GM21528 (cell line): Measurements from ENCODE around the gene EMX1.

Source experiments
- ATAC-seq: cut with Tn5 transposase; IDR thresholded peaks from one replicate; pipeline ENCODE4 v1.9.1; 2021; ENCODE audit warnings: mild to moderate bottlenecking, moderate library complexity; ENCODE audit not compliant: unreplicated experiment, low FRiP score

Gene EMX1

DNA sequence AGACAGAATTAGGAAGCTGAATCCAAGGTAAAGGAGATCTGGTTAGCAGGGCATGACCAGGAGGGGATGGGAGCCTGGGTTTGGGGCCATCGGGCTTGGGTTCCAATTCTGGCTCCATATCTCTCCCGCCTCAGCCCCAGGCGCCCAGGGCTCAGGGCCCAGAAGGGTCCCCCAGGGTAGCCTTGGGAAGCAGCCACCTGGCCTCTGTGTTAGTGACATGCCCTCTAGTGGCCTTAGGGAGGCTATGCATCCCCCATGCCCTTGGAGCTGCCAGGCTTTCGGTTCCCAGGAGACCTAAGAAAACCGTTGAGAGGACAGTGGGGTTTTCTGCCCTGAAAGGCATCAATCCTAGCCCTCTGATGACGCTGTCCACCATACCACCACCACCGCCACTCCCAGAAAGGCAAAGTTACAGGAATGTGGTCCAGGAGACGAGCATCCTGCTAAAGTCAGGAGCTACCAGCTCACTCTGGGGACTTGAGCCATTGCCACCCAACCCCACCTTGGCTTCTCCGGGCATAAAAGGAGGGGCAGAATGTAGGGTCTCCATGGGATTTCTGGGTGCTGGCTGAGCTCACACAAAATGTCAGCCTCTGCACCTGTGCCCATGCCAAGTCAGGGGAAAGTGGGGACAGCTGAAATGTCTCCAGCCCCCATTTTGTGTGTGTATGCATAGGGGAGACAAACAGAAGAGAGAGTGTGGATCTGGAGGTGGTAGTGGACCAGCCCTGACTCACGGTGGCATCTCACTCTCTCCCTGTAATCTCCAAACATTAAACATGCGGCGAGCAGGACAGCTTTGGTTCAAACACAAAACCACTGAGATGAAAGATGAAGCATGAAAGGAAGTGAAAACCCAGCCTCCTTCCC is 56.5 kb downstream of the EMX1 start:
- peak; percentile 74 for ATAC-seq

DNA sequence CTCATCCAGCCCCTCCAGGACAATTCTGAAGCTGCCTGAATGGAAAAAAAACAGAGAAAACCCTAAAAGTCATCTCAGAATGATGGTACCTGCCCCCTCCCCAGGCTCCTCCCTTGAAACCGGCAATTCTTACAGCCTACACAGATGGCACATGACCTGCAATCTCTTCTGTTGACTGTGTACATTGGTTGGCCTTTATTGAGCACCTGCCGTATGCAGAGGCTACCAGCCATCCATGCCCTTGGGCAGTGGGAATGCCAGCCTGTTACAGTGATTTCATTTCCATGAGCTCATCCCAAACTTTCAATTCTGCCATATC is 57.1 kb downstream of the EMX1 start:
- no peak for ATAC-seq

GRCh38 chr2:72975017-72975416 is 57.7 kb downstream of the EMX1 start:
- no peak for ATAC-seq

GRCh38 chr2:72979896-72980295 is 62.6 kb downstream of the EMX1 start:
- peak; percentile 57 for ATAC-seq

GRCh38 chr2:72980535-72981217 is 63.4 kb downstream of the EMX1 start:
- ATAC-seq = no peak

- ATAC-seq = no peak
These were observed 64.2 kb downstream of the EMX1 start for GRCh38 chr2:72981536-72981935.

- ATAC-seq = no peak
These were observed 64.9 kb downstream of the EMX1 start for GRCh38 chr2:72982219-72982618.

- ATAC-seq = no peak
These were observed 65.6 kb downstream of the EMX1 start for GRCh38 chr2:72982781-72983499.

GRCh38 chr2:72983500-72984161 is 66.3 kb downstream of the EMX1 start:
- no peak for ATAC-seq

GRCh38 chr2:72984172-72984671 is 66.9 kb downstream of the EMX1 start:
- ATAC-seq = no peak
